Activated T-helper 2 cell treated with anti-CD3 and anti-CD28 coated beads, Interferon-gamma antibody, Interleukin-2, Interleukin-4, amounts not matched to agents 10 μg/mL and 5 μg/mL and 100 μg/mL, durations not matched to agents 14 hours and 24 hours and 36 hours (primary cell): Measurements from ENCODE around the gene SDK2. TPM values are rescaled to one million over a fixed set of nuclear protein-coding genes. Genes with fewer than 3 reads are reported as not detected.

Experiments used
- DNase-seq: peaks from one replicate; pipeline ENCODE4 v3.0.0; 2021; ENCODE audit warnings: low spot score
- H3K27ac Mint-ChIP-seq: one replicate; pipeline ENCODE4 v1.8.0; 2021; ENCODE audit warnings: mixed read lengths
- H3K27me3 Mint-ChIP-seq: one replicate; pipeline ENCODE4 v1.8.0; 2021; ENCODE audit warnings: low read depth, mixed read lengths
- H3K36me3 Mint-ChIP-seq: one replicate; pipeline ENCODE4 v1.8.0; 2021; ENCODE audit warnings: low read depth, mixed read lengths
- H3K4me1 Mint-ChIP-seq: one replicate; pipeline ENCODE4 v1.8.0; 2021; ENCODE audit warnings: low read depth, mixed read lengths
- H3K4me3 Mint-ChIP-seq: one replicate; pipeline ENCODE4 v1.8.0; 2021; ENCODE audit warnings: low read depth, mild to moderate bottlenecking, moderate library complexity, mixed read lengths
- H3K9me3 Mint-ChIP-seq: one replicate; pipeline ENCODE4 v1.8.0; 2021; ENCODE audit warnings: mixed read lengths
- intact Hi-C: fragments of 100-400 bp; cut with micrococcal nuclease; formaldehyde crosslinking; loops from one replicate; pipeline ENCODE4 v1.15.1; 2023
- total RNA-seq: library from RNA; stranded (reverse); gene quantifications from 2 replicates; pipeline ENCODE4 v1.2.3, GENCODE V29; 2022

The SDK2 gene
- total RNA-seq, 1 donor from 2014 or later, result 0.07 TPM

- intact Hi-C loops, result no loop called here
- no peak overlapping the region for H3K4me3 Mint-ChIP-seq
- H3K36me3 Mint-ChIP-seq, result no peaks in the 10 kb centered on the region
Measured at GRCh38 chr17:73535746-73536145, 108.5 kb downstream of the SDK2 start.

GRCh38 chr17:73534209-73534909, 109.9 kb downstream of the SDK2 start:
- no peaks in the 10 kb centered on the region for H3K36me3 Mint-ChIP-seq
- intact Hi-C loops, result no loop called here
- no peak overlapping the region for H3K4me3 Mint-ChIP-seq
- DNase-seq, result no peak
- no peaks in the 10 kb centered on the region for H3K27me3 Mint-ChIP-seq
- no peaks in the 10 kb centered on the region for H3K9me3 Mint-ChIP-seq
- H3K4me1 Mint-ChIP-seq, result no peaks in the 10 kb centered on the region
- H3K27ac Mint-ChIP-seq, result no peak overlapping the region

More at GRCh38 chr17:73535746-73536145, 108.5 kb downstream of the SDK2 start:
- no peak overlapping the region for H3K27ac Mint-ChIP-seq
- DNase-seq, result no peak
- H3K27me3 Mint-ChIP-seq, result no peaks in the 10 kb centered on the region
- no peaks in the 10 kb centered on the region for H3K4me1 Mint-ChIP-seq
- no peaks in the 10 kb centered on the region for H3K9me3 Mint-ChIP-seq

- intact Hi-C loops, result no loop called here
- Mint-ChIP-seq H3K4me3 (no peak overlapping the region), H3K9me3 (no peaks in the 10 kb centered on the region)
Measured at GRCh38 chr17:73533781-73534180, 110.5 kb downstream of the SDK2 start.

DNA sequence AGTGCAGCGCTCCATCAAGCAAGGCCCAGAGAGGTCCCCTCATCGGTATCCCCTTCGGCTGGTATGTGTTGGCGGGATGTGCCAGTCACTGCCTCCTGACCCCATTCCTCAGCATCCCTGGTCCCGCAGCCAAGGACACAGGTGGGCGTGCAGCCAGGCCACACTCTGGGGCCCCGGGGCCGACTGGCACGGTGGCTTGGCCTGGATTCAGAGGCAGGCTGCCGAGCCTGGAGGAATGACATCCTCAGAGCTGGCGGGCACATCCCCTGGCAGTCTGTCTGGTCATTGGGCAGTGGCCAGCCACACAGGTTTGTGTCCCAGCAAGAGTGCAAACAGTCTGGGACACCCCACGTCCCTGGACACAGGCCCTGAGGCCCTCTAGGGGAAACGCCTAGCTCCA, 111.1 kb downstream of the SDK2 start:
- intact Hi-C loops, result no loop called here
- Mint-ChIP-seq H3K27me3 (no peaks in the 10 kb centered on the region), H3K4me3 (no peak overlapping the region), H3K9me3 (no peaks in the 10 kb centered on the region), H3K36me3 (no peaks in the 10 kb centered on the region), H3K4me1 (no peaks in the 10 kb centered on the region), H3K27ac (no peak overlapping the region)
- DNase-seq, result no peak

More at GRCh38 chr17:73533781-73534180, 110.5 kb downstream of the SDK2 start:
- Mint-ChIP-seq H3K36me3 (no peaks in the 10 kb centered on the region), H3K4me1 (no peaks in the 10 kb centered on the region), H3K27me3 (no peaks in the 10 kb centered on the region), H3K27ac (no peak overlapping the region)
- no peak for DNase-seq

- H3K9me3 Mint-ChIP-seq, result no peaks in the 10 kb centered on the region
- intact Hi-C loops, result no loop called here
- H3K4me3 Mint-ChIP-seq, result no peak overlapping the region
- H3K4me1 Mint-ChIP-seq, result no peaks in the 10 kb centered on the region
- no peak overlapping the region for H3K27ac Mint-ChIP-seq
- no peak for DNase-seq
- H3K27me3 Mint-ChIP-seq, result no peaks in the 10 kb centered on the region
- no peaks in the 10 kb centered on the region for H3K36me3 Mint-ChIP-seq
Measured at GRCh38 chr17:73532421-73532901, 111.8 kb downstream of the SDK2 start.

GRCh38 chr17:73531158-73531557, 113.1 kb downstream of the SDK2 start:
- H3K4me1 Mint-ChIP-seq, result no peaks in the 10 kb centered on the region
- no peaks in the 10 kb centered on the region for H3K27me3 Mint-ChIP-seq
- intact Hi-C loops, result no loop called here
- no peaks in the 10 kb centered on the region for H3K9me3 Mint-ChIP-seq
- DNase-seq, result no peak
- H3K4me3 Mint-ChIP-seq, result no peak overlapping the region
- no peaks in the 10 kb centered on the region for H3K36me3 Mint-ChIP-seq
- no peak overlapping the region for H3K27ac Mint-ChIP-seq

DNA sequence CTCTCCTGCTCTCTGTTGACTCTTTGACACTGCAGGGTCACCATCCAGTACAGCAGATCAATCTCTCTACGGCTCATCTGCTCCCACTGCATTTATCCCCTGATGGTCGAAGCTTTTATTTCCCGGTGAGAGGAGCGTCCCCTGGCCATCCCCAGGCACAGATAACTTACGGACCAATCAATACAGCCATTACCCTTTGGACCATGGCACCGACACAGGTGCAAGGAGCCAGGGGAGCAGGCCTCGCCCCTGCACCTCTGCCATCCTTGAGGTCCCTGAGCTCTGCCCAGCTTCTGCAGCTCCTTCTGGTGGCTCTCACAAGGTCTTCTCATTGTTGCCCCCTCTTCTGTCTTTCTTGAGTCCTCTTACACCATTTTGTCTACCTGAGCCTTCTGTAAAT, 115.6 kb downstream of the SDK2 start:
- Mint-ChIP-seq H3K27ac (no peak overlapping the region), H3K27me3 (no peaks in the 10 kb centered on the region), H3K4me3 (no peak overlapping the region), H3K4me1 (no peaks in the 10 kb centered on the region), H3K36me3 (no peaks in the 10 kb centered on the region), H3K9me3 (no peaks in the 10 kb centered on the region)
- intact Hi-C loops, result no loop called here
- DNase-seq, result no peak

DNA sequence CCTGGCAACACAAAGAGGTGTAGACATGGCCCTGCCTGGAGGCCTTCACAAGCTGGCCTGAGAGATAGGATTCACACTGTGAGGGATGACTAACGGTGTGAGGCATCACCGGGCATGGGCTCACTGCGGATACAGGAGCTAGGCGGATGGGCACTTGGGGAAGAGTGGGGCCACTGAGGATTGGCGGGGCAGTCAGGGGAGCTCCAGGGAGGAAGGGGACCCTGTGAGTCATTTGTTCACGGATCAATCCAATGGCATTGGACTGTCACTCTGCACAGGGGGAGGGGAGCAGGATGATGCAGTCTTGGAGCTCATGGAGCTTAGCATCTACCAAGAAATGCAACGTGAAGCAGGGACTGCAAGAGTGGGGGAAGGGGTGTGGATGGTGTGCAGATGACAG, 117.3 kb downstream of the SDK2 start:
- Mint-ChIP-seq H3K27me3 (no peaks in the 10 kb centered on the region), H3K36me3 (no peaks in the 10 kb centered on the region)
- intact Hi-C loops, result no loop called here

DNA sequence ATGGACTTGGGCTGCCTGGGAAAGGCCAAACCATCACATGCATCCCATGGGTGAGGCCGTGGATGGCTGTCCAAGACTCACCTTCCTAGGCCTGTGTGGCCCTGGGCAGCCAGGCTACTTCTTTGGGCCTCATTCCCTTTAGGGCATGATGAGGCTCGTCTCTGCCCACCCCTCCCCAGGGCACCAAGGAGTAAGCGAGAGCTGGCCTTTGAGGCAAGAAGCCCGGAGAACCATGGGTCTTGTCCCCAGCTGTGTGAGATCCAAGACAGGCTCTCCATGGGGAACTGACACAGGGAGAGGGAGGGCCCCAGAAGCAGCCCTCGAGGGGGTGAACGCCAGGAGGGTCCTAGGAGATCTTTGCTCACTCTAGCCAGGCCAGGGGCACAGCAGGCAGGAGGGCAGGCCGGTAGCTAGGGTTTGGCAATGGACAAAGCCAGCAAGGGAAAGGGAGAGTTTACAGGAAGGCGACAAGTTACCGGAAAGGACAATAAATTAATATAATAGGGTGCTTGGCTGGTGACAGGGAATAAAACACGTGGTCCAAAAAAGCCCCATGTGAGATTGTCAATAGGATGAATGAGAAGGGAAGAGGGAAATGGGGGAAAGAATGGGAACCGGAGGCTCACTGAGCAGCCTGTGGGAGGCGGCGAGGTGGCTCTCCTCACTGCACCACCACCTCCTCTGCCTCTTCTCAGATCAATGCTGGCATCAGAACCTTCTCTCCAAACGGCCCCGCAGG, 119.1 kb downstream of the SDK2 start:
- H3K27ac Mint-ChIP-seq, result no peak overlapping the region
- no peaks in the 10 kb centered on the region for H3K9me3 Mint-ChIP-seq
- H3K27me3 Mint-ChIP-seq, result no peaks in the 10 kb centered on the region
- DNase-seq, result no peak
- intact Hi-C loops, result no loop called here
- H3K4me1 Mint-ChIP-seq, result no peaks in the 10 kb centered on the region
- no peaks in the 10 kb centered on the region for H3K36me3 Mint-ChIP-seq
- no peak overlapping the region for H3K4me3 Mint-ChIP-seq

More for the DNA sequence above, 117.3 kb downstream of the SDK2 start:
- DNase-seq, result no peak
- H3K4me1 Mint-ChIP-seq, result no peaks in the 10 kb centered on the region
- no peak overlapping the region for H3K4me3 Mint-ChIP-seq
- H3K9me3 Mint-ChIP-seq, result no peaks in the 10 kb centered on the region
- H3K27ac Mint-ChIP-seq, result no peak overlapping the region

DNA sequence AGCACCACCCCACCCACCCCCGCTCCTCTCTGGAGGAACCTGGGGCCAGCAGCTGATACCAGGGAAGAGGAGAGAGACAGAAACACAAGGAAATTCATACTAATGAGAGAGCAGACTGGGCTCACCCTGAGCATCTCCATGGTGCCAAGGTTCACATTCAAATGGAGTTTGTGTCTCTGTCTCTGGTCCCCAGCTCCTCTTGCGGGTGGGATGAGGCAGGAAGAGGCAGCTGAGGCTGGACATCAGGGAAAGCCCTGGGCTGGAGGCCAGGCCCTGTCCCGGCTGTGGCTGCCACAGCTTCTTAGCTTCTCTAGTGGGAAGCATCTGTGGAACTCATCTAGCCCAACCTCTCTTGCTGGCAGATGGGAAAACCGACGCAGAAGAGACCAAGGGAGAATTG, 121.5 kb downstream of the SDK2 start:
- no peaks in the 10 kb centered on the region for H3K9me3 Mint-ChIP-seq
- no peak for DNase-seq
- H3K27me3 Mint-ChIP-seq, result no peaks in the 10 kb centered on the region
- no peaks in the 10 kb centered on the region for H3K4me1 Mint-ChIP-seq
- no peak overlapping the region for H3K4me3 Mint-ChIP-seq
- intact Hi-C loops, result no loop called here
- no peak overlapping the region for H3K27ac Mint-ChIP-seq
- H3K36me3 Mint-ChIP-seq, result no peaks in the 10 kb centered on the region

DNA sequence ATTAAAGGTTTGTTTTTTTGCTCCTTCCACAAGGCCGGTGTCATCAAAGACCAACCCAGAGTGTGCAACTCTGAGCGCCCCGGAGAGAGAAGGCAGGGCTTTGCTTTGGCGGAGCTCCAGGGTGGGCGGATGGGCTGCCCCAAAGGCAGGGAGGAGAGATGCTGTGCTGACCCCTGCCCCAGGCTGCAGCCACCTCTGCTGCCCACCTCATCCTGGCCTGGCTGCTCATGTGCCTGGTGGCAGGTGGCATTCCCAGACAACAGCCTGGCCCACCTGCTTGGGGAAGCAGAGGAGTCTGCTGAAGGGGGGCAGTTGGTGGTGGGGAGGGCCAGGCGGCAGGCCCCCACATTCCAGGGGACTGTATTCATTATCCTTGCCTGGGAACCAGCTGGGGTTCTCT, 122.1 kb downstream of the SDK2 start:
- no peaks in the 10 kb centered on the region for H3K9me3 Mint-ChIP-seq
- H3K4me3 Mint-ChIP-seq, result no peak overlapping the region
- H3K27me3 Mint-ChIP-seq, result no peaks in the 10 kb centered on the region
- no peak for DNase-seq
- no peaks in the 10 kb centered on the region for H3K4me1 Mint-ChIP-seq
- no peaks in the 10 kb centered on the region for H3K36me3 Mint-ChIP-seq
- intact Hi-C loops, result no loop called here
- no peak overlapping the region for H3K27ac Mint-ChIP-seq

- intact Hi-C loops, result no loop called here
- DNase-seq, result no peak
- Mint-ChIP-seq H3K27ac (no peak overlapping the region), H3K4me3 (no peak overlapping the region), H3K36me3 (no peaks in the 10 kb centered on the region), H3K27me3 (no peaks in the 10 kb centered on the region), H3K4me1 (no peaks in the 10 kb centered on the region), H3K9me3 (no peaks in the 10 kb centered on the region)
Measured at GRCh38 chr17:73521376-73521775, 122.9 kb downstream of the SDK2 start.

DNA sequence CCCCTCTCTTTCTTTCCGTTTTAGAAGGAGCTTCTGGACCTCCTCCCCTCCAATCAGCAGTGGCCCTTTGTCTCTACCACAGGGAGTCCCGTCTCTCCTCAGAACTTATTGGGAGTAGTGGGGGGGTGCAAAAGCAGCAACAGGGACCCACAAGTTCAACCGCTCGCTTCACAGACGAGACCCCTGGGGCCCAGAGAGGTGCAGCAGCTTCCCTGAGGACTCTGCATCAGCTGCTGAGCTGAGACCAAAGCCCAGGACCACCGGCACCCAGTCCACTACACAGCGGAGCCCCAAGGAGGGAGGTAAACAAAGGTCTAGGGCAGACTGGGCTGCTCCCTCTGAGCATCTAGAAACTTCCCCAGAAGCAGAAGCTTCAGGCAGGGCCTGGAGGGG, 123.9 kb downstream of the SDK2 start:
- H3K27me3 Mint-ChIP-seq, result no peaks in the 10 kb centered on the region
- no peak overlapping the region for H3K4me3 Mint-ChIP-seq
- DNase-seq, result no peak
- no peak overlapping the region for H3K27ac Mint-ChIP-seq
- H3K4me1 Mint-ChIP-seq, result no peaks in the 10 kb centered on the region
- H3K9me3 Mint-ChIP-seq, result no peaks in the 10 kb centered on the region
- H3K36me3 Mint-ChIP-seq, result no peaks in the 10 kb centered on the region
- intact Hi-C loops, result no loop called here
